ENCODE data around the gene STPG2.
"Not testable (repeated sequence)": the region's sequence is repeated elsewhere in the genome, so short reads cannot be mapped to it uniquely, and the experiment has no call there.

STPG2 gene

DNA sequence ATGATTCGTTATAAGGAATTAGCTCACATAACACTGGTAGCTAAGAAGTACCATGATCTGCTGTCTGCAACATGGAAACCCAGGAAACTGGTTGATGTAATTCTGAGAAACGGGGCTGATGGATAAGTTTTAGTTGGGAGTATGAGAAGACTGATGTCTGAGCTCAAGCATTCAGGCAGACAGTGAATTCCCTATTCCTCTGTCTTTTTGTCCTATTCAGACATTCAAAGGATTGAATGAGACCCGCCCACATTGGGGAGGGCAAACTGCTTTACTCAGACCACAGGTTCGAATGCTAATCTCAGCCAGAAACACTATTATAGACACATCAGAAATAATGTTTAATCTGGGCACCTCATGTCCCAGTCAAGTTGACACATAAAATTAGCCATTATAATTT is 515.5 kb downstream of the STPG2 start:
- DNase-seq (ENCODE audit: low spot score) = no peak

DNA sequence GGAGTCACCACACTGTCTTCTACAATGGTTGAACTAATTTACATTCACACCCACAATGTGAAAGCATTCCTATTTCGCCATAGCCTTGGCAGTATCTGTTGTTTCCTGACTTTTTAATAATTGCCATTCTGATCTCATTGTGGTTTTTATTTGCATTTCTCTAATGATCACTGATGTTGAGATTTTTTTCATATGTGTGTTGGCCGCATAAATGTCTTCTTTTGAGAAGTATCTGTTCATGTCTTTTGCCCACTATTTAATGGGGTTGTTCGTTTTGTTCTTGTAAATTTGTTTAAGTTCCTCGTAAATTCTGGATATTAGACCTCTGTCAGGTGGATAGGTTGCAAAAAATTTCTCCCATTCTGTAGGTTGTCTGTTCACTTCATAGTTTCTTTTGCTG is 519.1 kb downstream of the STPG2 start:
- DNase-seq (ENCODE audit: low spot score) = no peak

GRCh38 chr4:97605932-97606331 is 537.3 kb downstream of the STPG2 start:
- DNase-seq (ENCODE audit: low spot score) = no peak

DNA sequence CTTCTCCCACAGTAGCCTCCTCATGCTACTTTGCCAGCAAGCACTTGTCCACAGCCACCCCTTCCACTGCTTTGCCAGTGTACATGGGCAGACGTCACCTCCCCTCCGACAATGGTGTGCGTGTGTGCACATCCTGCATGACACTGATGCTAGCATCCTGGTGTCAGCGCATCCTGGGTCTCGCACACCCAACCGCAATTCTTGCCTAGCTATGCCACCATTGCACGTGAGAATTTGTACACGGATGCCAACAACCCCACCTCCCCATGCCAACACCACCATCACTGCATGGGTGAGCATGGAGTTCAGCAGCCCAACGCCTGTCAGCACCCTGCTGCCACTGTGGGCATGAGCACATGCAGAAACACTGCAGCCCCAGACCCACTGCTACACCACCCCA is 550.0 kb downstream of the STPG2 start:
- DNase-seq (ENCODE audit: low spot score) = no peak

DNA sequence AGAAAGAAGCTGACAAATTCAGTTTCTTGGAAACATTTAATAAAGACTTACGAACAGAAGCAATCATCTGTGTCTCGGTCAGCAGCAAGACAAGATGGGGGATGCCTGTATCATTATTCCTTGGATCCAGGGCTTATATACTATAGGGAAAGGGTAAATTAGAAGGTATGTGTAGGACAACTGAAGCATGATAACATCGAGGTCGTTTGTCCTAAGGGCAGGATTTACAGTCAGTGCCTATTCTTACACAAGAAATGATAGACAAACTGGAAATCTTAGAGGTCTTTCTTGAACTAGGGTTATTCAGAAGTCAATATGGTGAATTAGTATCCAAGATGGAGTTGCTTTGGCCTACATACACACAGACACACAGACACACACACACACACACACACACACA is 553.0 kb downstream of the STPG2 start:
- no peak for DNase-seq (ENCODE audit: low spot score)

GRCh38 chr4:97589481-97590196 is 553.6 kb downstream of the STPG2 start:
- no peak for DNase-seq (ENCODE audit: low spot score)

- DNase-seq (ENCODE audit: low spot score) = no peak
These were observed 555.4 kb downstream of the STPG2 start for GRCh38 chr4:97587912-97588311.

- DNase-seq (ENCODE audit: low spot score) = no peak
These were observed 558.0 kb downstream of the STPG2 start for GRCh38 chr4:97585274-97585673.

DNA sequence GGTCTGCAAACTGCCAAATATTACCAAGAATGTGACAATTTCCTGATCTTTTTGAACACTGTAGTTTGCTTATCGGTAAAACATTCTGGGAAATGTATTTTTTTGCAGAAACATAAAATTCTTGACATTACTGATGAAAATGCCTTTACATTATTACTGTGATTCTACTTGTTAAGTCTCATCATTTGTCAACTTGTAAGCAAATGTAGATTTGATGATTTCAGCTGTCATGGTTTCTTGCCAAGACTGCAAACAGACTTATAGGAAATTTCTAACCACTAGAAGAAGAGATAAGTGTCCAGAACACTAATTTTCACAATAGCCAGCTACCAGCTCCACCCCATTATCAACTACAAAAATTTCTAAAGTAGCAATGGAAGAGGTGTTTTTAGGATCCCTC is 560.4 kb downstream of the STPG2 start:
- DNase-seq (ENCODE audit: low spot score) = no peak

DNA sequence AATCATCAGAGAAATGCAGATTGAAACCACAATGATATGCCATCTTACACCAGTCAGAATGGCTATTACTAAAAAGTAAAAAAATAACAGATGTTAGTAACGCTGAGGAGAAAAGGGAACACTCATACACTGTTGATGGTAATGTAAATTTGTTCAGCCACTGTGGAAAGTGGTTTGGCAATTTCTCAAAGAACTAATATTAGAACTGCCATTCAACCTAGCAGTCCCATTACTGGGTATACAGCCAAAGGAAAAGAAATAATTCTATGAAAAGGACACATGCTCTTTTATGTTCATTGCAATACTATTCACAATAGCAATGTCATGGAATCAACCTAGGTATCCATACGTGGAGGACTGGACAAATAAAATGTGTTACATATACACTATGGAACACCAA is 566.3 kb downstream of the STPG2 start:
- DNase-seq (ENCODE audit: low spot score) = no peak

GRCh38 chr4:97560009-97560408 is 583.3 kb downstream of the STPG2 start:
- no peak for DNase-seq (ENCODE audit: low spot score)

GRCh38 chr4:97558204-97558778 is 585.0 kb downstream of the STPG2 start:
- no peak for DNase-seq (ENCODE audit: low spot score)

GRCh38 chr4:97550637-97551036 is 592.6 kb downstream of the STPG2 start:
- DNase-seq (ENCODE audit: low spot score) = not testable (repeated sequence)

DNA sequence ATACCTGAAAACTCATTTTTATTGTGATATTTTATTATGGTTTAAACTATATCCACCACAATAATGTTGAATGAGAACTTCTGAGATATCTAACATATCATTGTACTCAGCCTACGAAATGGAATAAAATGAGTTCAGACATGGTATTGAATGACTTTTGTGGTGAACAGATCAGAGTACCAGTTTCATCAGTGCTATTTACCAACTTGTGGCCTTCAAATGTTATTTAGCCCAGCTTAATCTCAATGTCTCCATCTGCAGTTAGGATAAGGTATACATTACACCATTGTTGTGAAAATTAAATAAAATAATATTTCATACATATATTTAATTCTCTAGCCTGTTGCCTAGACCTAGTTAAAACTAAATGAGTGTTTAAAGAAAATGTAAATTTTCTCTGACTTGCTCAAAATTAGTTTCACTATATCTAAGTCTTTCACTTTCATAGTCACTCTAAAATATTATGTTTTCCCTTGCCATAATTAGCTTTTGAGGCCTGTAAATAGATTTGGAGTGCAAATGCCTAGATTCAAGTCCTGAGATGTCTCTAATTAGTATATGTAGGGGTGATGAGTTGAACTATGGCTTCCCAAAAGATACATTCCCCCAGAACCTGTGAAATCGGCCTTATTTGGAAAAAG is 594.2 kb downstream of the STPG2 start:
- no peak for DNase-seq (ENCODE audit: low spot score)

- no peak for DNase-seq (ENCODE audit: low spot score)
These were observed 595.1 kb downstream of the STPG2 start for GRCh38 chr4:97548186-97548585.

- DNase-seq (ENCODE audit: low spot score) = no peak
These were observed 611.9 kb downstream of the STPG2 start for GRCh38 chr4:97531351-97531750.

GRCh38 chr4:97530676-97531075 is 612.6 kb downstream of the STPG2 start:
- DNase-seq (ENCODE audit: low spot score) = no peak

DNA sequence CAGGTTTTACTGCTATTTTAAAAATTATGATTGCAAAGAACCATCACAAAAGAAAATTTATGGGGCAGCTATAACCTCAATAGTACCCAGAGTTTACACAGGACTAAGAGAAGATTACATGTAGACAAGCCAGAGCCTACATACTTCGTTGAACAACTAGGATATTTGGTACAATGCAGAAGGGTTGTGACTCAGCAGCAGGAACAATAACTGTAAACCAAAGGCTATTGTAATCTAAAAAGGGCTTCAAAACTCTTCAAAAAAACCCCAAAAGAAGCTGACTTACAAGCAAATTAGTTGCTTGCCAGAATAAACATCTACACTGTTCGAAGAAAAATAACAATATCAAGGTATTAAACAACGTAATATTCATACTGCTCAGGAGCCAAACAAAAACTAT is 618.0 kb downstream of the STPG2 start:
- no peak for DNase-seq (ENCODE audit: low spot score)

- no peak for DNase-seq (ENCODE audit: low spot score)
These were observed 625.3 kb downstream of the STPG2 start for GRCh38 chr4:97517939-97518338.

- DNase-seq (ENCODE audit: low spot score) = no peak
These were observed 629.4 kb downstream of the STPG2 start for GRCh38 chr4:97513917-97514316.

Measured in D341Med (cell line).